WTC11 (cell line): Measurements from ENCODE around the gene ZKSCAN3. TPM values are rescaled to one million over a fixed set of nuclear protein-coding genes. Genes with fewer than 3 reads are reported as not detected.

Source experiments
- ATAC-seq: fragments of 200-7000 bp; cut with Tn5 transposase; 2 replicates; pipeline ENCODE4 v1.10.0; 2021; ENCODE audit warnings: mild to moderate bottlenecking, moderate library complexity
- CTCF ChIA-PET: fragments of 300-600 bp; sonication (Branson Sonifier 250); formaldehyde crosslinking; loops from one replicate; lab custom pipeline; 2021; ENCODE audit warnings: antibody characterized with exemption; lab: Charles Lee
- POLR2A ChIA-PET: fragments of 350-600 bp; sonication (Branson Sonifier 250); formaldehyde crosslinking; loops from one replicate; lab custom pipeline; 2021; ENCODE audit warnings: antibody characterized with exemption; lab: Charles Lee
- DNase-seq: peaks from one replicate; pipeline ENCODE4 v3.0.0; 2021; ENCODE audit warnings: low spot score
- H3K27ac Mint-ChIP-seq: 2 replicates; pipeline ENCODE4 v1.8.0; 2021; ENCODE audit warnings: mixed read lengths
- H3K27me3 Mint-ChIP-seq: 2 replicates; pipeline ENCODE4 v1.8.0; 2021; ENCODE audit warnings: low read depth, mild to moderate bottlenecking, moderate library complexity, mixed read lengths
- H3K36me3 Mint-ChIP-seq: 2 replicates; pipeline ENCODE4 v1.8.0; 2021; ENCODE audit warnings: mixed read lengths
- H3K4me1 Mint-ChIP-seq: 2 replicates; pipeline ENCODE4 v1.8.0; 2022; ENCODE audit warnings: mixed read lengths
- H3K4me3 Mint-ChIP-seq: 2 replicates; pipeline ENCODE4 v1.8.0; 2021; ENCODE audit warnings: mild to moderate bottlenecking, moderate library complexity, mixed read lengths
- H3K9me3 Mint-ChIP-seq: 2 replicates; pipeline ENCODE4 v1.8.0; 2021; ENCODE audit warnings: mixed read lengths
- AR ChIP-seq: fragments of 250-450 bp; sonication (Bioruptor Pico); IDR thresholded peaks from 2 replicates; pipeline ENCODE4 v1.9.0; 2021; ENCODE audit warnings: mild to moderate bottlenecking
- E2F5 ChIP-seq: sonication (generic); formaldehyde crosslinking; IDR thresholded peaks from 2 replicates; pipeline ENCODE4 v1.8.1; 2022; ENCODE audit warnings: mild to moderate bottlenecking, moderate library complexity, missing genetic modification reagents
- ETV6 ChIP-seq: sonication (generic); formaldehyde crosslinking; IDR thresholded peaks from 2 replicates; pipeline ENCODE4 v1.8.1; 2022; ENCODE audit warnings: mild to moderate bottlenecking, missing genetic modification reagents
- FOXJ3 ChIP-seq: sonication (generic); formaldehyde crosslinking; IDR thresholded peaks from 2 replicates; pipeline ENCODE4 v1.9.0; 2021; ENCODE audit warnings: missing genetic modification reagents, mild to moderate bottlenecking, borderline replicate concordance
- FOXP4 ChIP-seq: sonication (generic); formaldehyde crosslinking; IDR thresholded peaks from 2 replicates; pipeline ENCODE4 v1.8.0; 2022; ENCODE audit warnings: mild to moderate bottlenecking, missing genetic modification reagents
- IRF2 ChIP-seq: sonication (generic); formaldehyde crosslinking; IDR thresholded peaks from 2 replicates; pipeline ENCODE4 v1.8.0; 2022; ENCODE audit warnings: low read depth, missing genetic modification reagents, borderline replicate concordance
- JUN ChIP-seq: sonication (generic); formaldehyde crosslinking; IDR thresholded peaks from 2 replicates; pipeline ENCODE4 v1.8.0; 2023; ENCODE audit warnings: mild to moderate bottlenecking, missing genetic modification reagents
- KAT7 ChIP-seq: sonication (generic); formaldehyde crosslinking; IDR thresholded peaks from 2 replicates; pipeline ENCODE4 v1.8.1; 2023; ENCODE audit warnings: missing genetic modification reagents, mild to moderate bottlenecking, borderline replicate concordance
- MAX ChIP-seq: sonication (generic); formaldehyde crosslinking; IDR thresholded peaks from 2 replicates; pipeline ENCODE4 v1.8.0; 2022; ENCODE audit warnings: mild to moderate bottlenecking, missing genetic modification reagents
- MLX ChIP-seq: sonication (generic); formaldehyde crosslinking; IDR thresholded peaks from 2 replicates; pipeline ENCODE4 v1.8.1; 2023; ENCODE audit warnings: mild to moderate bottlenecking, missing genetic modification reagents, moderate library complexity
- NFE2L1 ChIP-seq: sonication (generic); formaldehyde crosslinking; IDR thresholded peaks from 2 replicates; pipeline ENCODE4 v1.8.1; 2023; ENCODE audit warnings: missing genetic modification reagents
- PRRX2 ChIP-seq: fragments of 250-450 bp; sonication (Bioruptor Pico); IDR thresholded peaks from 2 replicates; pipeline ENCODE4 v1.8.0; 2021; ENCODE audit warnings: mild to moderate bottlenecking
- SMAD3 ChIP-seq: sonication (generic); formaldehyde crosslinking; IDR thresholded peaks from 2 replicates; pipeline ENCODE4 v1.8.0; 2022; ENCODE audit warnings: missing genetic modification reagents, mild to moderate bottlenecking, borderline replicate concordance
- SMAD4 ChIP-seq: sonication (generic); formaldehyde crosslinking; IDR thresholded peaks from 2 replicates; pipeline ENCODE4 v1.8.0; 2022; ENCODE audit warnings: mild to moderate bottlenecking, missing genetic modification reagents
- SP1 ChIP-seq: sonication (generic); formaldehyde crosslinking; conservative IDR thresholded peaks from 2 replicates; pipeline ENCODE4 v1.8.1; 2022; ENCODE audit warnings: missing genetic modification reagents
- TCF7 ChIP-seq: sonication (generic); formaldehyde crosslinking; IDR thresholded peaks from 2 replicates; pipeline ENCODE4 v1.8.0; 2022; ENCODE audit warnings: mild to moderate bottlenecking, low read depth, missing genetic modification reagents, moderate library complexity
- ZNF396 ChIP-seq: fragments of 250-450 bp; sonication (Bioruptor Pico); IDR thresholded peaks from 2 replicates; pipeline ENCODE4 v1.8.0; 2021; ENCODE audit warnings: mild to moderate bottlenecking, moderate library complexity, borderline replicate concordance
- ZNF423 ChIP-seq: fragments of 250-450 bp; sonication (Bioruptor Pico); IDR thresholded peaks from 2 replicates; pipeline ENCODE4 v2.1.2; 2022; ENCODE audit warnings: mild to moderate bottlenecking, moderate library complexity
- total RNA-seq: library from RNA; stranded (reverse); gene quantifications from 3 replicates; pipeline ENCODE4 v1.2.3, GENCODE V29; 2021
- TF ChIP-seq, protein P1 (sequence below): fragments of 250-450 bp; sonication (Bioruptor Pico); IDR thresholded peaks from 2 replicates; pipeline ENCODE4 v1.8.0; 2021; ENCODE audit warnings: mild to moderate bottlenecking
- TF ChIP-seq, protein P2 (sequence below): sonication (generic); formaldehyde crosslinking; IDR thresholded peaks from 2 replicates; pipeline ENCODE4 v1.8.1; 2022; ENCODE audit warnings: missing genetic modification reagents, borderline replicate concordance
- TF ChIP-seq, protein P3 (sequence below): sonication (generic); formaldehyde crosslinking; conservative IDR thresholded peaks from 2 replicates; pipeline ENCODE4 v1.8.1; 2023; ENCODE audit warnings: mild to moderate bottlenecking, low read depth, missing genetic modification reagents, moderate library complexity
- TF ChIP-seq, protein P4 (sequence below): fragments of 250-450 bp; sonication (Bioruptor Pico); IDR thresholded peaks from 2 replicates; pipeline ENCODE4 v2.1.2; 2022; ENCODE audit warnings: mild to moderate bottlenecking, moderate library complexity

The ZKSCAN3 gene
- total RNA-seq, 1 experiment from 2014 or later: 5.4 TPM

GRCh38 chr6:28345201-28345600, 4.5 kb upstream of the ZKSCAN3 start (continued):
- TF ChIP-seq E2F5 (CRISPR knock-in tag) (no peak), SP1 (CRISPR knock-in tag) (no peak), TCF7 (CRISPR knock-in tag) (no peak), MLX (CRISPR knock-in tag) (no peak), PRRX2 (CRISPR knock-in tag) (no peak), FOXP4 (no peak), NFE2L1 (CRISPR knock-in tag) (no peak), SMAD3 (no peak), ETV6 (no peak)
- TF ChIP-seq, protein P1, sequence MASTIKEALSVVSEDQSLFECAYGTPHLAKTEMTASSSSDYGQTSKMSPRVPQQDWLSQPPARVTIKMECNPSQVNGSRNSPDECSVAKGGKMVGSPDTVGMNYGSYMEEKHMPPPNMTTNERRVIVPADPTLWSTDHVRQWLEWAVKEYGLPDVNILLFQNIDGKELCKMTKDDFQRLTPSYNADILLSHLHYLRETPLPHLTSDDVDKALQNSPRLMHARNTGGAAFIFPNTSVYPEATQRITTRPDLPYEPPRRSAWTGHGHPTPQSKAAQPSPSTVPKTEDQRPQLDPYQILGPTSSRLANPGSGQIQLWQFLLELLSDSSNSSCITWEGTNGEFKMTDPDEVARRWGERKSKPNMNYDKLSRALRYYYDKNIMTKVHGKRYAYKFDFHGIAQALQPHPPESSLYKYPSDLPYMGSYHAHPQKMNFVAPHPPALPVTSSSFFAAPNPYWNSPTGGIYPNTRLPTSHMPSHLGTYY (CRISPR knock-in tag): no peak
- TF ChIP-seq, protein P2, sequence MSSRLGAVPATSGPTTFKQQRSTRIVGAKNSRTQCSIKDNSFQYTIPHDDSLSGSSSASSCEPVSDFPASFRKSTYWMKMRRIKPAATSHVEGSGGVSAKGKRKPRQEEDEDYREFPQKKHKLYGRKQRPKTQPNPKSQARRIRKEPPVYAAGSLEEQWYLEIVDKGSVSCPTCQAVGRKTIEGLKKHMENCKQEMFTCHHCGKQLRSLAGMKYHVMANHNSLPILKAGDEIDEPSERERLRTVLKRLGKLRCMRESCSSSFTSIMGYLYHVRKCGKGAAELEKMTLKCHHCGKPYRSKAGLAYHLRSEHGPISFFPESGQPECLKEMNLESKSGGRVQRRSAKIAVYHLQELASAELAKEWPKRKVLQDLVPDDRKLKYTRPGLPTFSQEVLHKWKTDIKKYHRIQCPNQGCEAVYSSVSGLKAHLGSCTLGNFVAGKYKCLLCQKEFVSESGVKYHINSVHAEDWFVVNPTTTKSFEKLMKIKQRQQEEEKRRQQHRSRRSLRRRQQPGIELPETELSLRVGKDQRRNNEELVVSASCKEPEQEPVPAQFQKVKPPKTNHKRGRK (CRISPR knock-in tag): no peak
- TF ChIP-seq, protein P3, sequence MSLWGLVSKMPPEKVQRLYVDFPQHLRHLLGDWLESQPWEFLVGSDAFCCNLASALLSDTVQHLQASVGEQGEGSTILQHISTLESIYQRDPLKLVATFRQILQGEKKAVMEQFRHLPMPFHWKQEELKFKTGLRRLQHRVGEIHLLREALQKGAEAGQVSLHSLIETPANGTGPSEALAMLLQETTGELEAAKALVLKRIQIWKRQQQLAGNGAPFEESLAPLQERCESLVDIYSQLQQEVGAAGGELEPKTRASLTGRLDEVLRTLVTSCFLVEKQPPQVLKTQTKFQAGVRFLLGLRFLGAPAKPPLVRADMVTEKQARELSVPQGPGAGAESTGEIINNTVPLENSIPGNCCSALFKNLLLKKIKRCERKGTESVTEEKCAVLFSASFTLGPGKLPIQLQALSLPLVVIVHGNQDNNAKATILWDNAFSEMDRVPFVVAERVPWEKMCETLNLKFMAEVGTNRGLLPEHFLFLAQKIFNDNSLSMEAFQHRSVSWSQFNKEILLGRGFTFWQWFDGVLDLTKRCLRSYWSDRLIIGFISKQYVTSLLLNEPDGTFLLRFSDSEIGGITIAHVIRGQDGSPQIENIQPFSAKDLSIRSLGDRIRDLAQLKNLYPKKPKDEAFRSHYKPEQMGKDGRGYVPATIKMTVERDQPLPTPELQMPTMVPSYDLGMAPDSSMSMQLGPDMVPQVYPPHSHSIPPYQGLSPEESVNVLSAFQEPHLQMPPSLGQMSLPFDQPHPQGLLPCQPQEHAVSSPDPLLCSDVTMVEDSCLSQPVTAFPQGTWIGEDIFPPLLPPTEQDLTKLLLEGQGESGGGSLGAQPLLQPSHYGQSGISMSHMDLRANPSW (CRISPR knock-in tag): no peak

GRCh38 chr6:28347119-28347518, 2.6 kb upstream of the ZKSCAN3 start:
- POLR2A ChIA-PET: interaction anchor here (3.0 kb wide), 1 partner anchor 11 kb away, joined by 12 read pairs; the partner anchor contains the start of gene ZSCAN31
- no peak for TF ChIP-seq KAT7
- TF ChIP-seq ZNF396: no peak
- no peak for TF ChIP-seq MAX (CRISPR knock-in tag)
- TF ChIP-seq IRF2 (CRISPR knock-in tag): no peak
- no peak for TF ChIP-seq SMAD4 (CRISPR knock-in tag)
- no peak for TF ChIP-seq FOXJ3
- TF ChIP-seq ZNF423: no peak
- TF ChIP-seq, protein P4, sequence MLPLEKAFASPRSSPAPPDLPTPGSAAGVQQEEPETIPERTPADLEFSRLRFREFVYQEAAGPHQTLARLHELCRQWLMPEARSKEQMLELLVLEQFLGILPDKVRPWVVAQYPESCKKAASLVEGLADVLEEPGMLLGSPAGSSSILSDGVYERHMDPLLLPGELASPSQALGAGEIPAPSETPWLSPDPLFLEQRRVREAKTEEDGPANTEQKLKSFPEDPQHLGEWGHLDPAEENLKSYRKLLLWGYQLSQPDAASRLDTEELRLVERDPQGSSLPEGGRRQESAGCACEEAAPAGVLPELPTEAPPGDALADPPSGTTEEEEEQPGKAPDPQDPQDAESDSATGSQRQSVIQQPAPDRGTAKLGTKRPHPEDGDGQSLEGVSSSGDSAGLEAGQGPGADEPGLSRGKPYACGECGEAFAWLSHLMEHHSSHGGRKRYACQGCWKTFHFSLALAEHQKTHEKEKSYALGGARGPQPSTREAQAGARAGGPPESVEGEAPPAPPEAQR (CRISPR knock-in tag): no peak
- TF ChIP-seq AR (CRISPR knock-in tag): no peak
- no peak for TF ChIP-seq JUN (CRISPR knock-in tag)

More at GRCh38 chr6:28347119-28347518, 2.6 kb upstream of the ZKSCAN3 start:
- no peak for DNase-seq
- H3K27me3 Mint-ChIP-seq: peaks cover 43% of the 10 kb centered on the region
- peaks cover 14% of the 10 kb centered on the region for H3K4me1 Mint-ChIP-seq
- peak; percentile 13; the same call in 1 of the 2 replicates for ATAC-seq
- H3K27ac Mint-ChIP-seq: no peak overlapping the region
- no peaks in the 10 kb centered on the region for H3K36me3 Mint-ChIP-seq
- no peak overlapping the region for H3K4me3 Mint-ChIP-seq
- CTCF ChIA-PET: interaction anchor here (2.2 kb wide), 1 partner anchor 9 kb away, joined by 12 read pairs; no protein-coding TSS in a partner anchor
- no peaks in the 10 kb centered on the region for H3K9me3 Mint-ChIP-seq
